NCI-H524 (cell line): ENCODE results near the gene CAMK2A.

ENCODE experiments used
- DNase-seq, 2 experiments: peaks; one replicate each; lab custom pipeline; 2025; lab: John Stamatoyannopoulos, UW

CAMK2A gene

GRCh38 chr5:150186897-150187296, 102.7 kb downstream of the CAMK2A start:
- DNase-seq: no peak

GRCh38 chr5:150186137-150186536, 103.4 kb downstream of the CAMK2A start:
- DNase-seq: no peak

- DNase-seq: no peak
Observed at GRCh38 chr5:150184990-150185912, 104.3 kb downstream of the CAMK2A start.

GRCh38 chr5:150184006-150184405, 105.6 kb downstream of the CAMK2A start:
- DNase-seq: no peak

GRCh38 chr5:150183436-150183835, 106.1 kb downstream of the CAMK2A start:
- DNase-seq: no peak

GRCh38 chr5:150182774-150183173, 106.8 kb downstream of the CAMK2A start:
- DNase-seq: no peak

GRCh38 chr5:150181766-150182545, 107.6 kb downstream of the CAMK2A start:
- DNase-seq: no peak

GRCh38 chr5:150181027-150181426, 108.5 kb downstream of the CAMK2A start:
- no peak for DNase-seq

GRCh38 chr5:150180241-150181026, 109.1 kb downstream of the CAMK2A start:
- no peak for DNase-seq

- peak in 1 of 2 experiments; percentile 16 for DNase-seq
Observed at GRCh38 chr5:150179019-150179620, 110.5 kb downstream of the CAMK2A start.

- peak in 1 of 2 experiments; percentile 64 for DNase-seq
Observed at GRCh38 chr5:150178262-150178661, 111.3 kb downstream of the CAMK2A start.

GRCh38 chr5:150177721-150178120, 111.9 kb downstream of the CAMK2A start:
- DNase-seq: no peak

GRCh38 chr5:150176745-150177477, 112.7 kb downstream of the CAMK2A start:
- no peak for DNase-seq

- peak in 1 of 2 experiments; percentile 23 for DNase-seq
Observed at GRCh38 chr5:150175536-150175935, 114.0 kb downstream of the CAMK2A start.

- no peak for DNase-seq
Observed at GRCh38 chr5:150175076-150175475, 114.5 kb downstream of the CAMK2A start.

- no peak for DNase-seq
Observed at GRCh38 chr5:150174285-150174684, 115.3 kb downstream of the CAMK2A start.

- DNase-seq: no peak
Observed at GRCh38 chr5:150173161-150173560, 116.4 kb downstream of the CAMK2A start.

- no peak for DNase-seq
Observed at GRCh38 chr5:150172556-150172955, 117.0 kb downstream of the CAMK2A start.

- no peak for DNase-seq
Observed at GRCh38 chr5:150172145-150172544, 117.4 kb downstream of the CAMK2A start.
